ENCODE results near the gene RAVER2. TPM values are rescaled to one million over a fixed set of nuclear protein-coding genes. Genes with fewer than 3 reads are reported as not detected.
A peak's percentile ranks its signal among the peaks of the same experiment; 100 is the strongest.

Gene RAVER2
- total and polyA plus RNA-seq, 4 donors = 2.9 to 30.2 (median 6.8) TPM

DNA sequence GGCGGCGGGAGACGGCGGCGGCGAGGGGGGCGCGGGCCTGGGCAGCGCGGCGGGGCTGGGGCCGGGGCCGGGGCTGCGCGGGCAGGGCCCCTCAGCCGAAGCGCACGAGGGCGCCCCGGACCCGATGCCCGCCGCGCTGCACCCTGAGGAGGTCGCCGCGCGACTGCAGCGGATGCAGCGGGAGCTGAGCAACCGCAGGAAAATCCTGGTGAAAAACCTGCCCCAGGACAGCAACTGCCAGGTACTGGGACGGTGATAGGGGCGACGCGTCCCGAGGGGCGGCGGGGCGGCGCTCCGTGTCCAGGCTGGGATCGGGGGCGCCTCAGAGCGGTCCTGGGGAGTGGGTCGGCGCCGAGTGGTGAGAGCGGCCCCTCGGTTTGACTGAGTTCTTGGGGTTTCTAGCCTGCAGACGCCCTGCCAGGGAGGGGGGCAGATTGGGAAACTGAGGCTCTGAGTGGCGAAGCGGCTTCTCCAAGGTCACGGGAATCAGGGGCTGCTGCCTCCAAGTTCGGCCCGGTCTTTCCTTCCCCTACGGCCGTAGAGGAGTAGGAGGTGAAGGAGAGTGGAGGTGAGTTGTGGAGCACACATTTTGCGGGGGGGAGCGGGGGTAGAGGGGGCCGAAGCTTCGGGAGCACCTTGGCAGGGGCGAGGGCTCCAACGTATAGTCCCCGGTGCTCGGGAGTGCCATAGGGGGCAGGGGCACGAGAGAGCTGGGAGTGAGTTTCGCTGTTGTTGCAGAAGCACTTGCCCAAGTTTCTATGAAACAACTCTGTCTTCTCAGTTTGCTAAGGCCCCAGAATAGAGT is 508 bp downstream of the RAVER2 start:
- H3K4me1 ChIP-seq (ENCODE audit: control insufficient read depth in 5 of 5, insufficient read depth in 5 of 5, low read length in 5 of 5) = peaks cover 0 to 32% (median 4%) of the 10 kb centered on the region in 5 donors
- peak; percentile 47 to 80 (median 50) for DNase-seq
- 1% methylated on average over 65 to 67 of the region's 67 CpGs for WGBS, 2 donors
- no peaks in the 10 kb centered on the region for H3K36me3 ChIP-seq (ENCODE audit: control insufficient read depth in 4 of 4, insufficient read depth in 4 of 4, low read length in 4 of 4)
- H3K4me3 ChIP-seq = peak overlapping the region; percentile 83
- peak overlapping the region; percentile 73 to 74 for H3K9ac ChIP-seq (ENCODE audit: insufficient read depth in 1 of 2, low read length in 2 of 2)
- H3K9me3 ChIP-seq (ENCODE audit: control insufficient read depth in 4 of 4, insufficient read depth in 3 of 4, low read length in 3 of 4) = no peaks in the 10 kb centered on the region
- peak; percentile 39 for ATAC-seq (ENCODE audit: insufficient read depth, low FRiP score)
- peak overlapping the region; percentile 67 to 76 for H3K27ac ChIP-seq (ENCODE audit: low read depth in 1 of 2, low read length in 1 of 2)
- TF ChIP-seq, protein P1, sequence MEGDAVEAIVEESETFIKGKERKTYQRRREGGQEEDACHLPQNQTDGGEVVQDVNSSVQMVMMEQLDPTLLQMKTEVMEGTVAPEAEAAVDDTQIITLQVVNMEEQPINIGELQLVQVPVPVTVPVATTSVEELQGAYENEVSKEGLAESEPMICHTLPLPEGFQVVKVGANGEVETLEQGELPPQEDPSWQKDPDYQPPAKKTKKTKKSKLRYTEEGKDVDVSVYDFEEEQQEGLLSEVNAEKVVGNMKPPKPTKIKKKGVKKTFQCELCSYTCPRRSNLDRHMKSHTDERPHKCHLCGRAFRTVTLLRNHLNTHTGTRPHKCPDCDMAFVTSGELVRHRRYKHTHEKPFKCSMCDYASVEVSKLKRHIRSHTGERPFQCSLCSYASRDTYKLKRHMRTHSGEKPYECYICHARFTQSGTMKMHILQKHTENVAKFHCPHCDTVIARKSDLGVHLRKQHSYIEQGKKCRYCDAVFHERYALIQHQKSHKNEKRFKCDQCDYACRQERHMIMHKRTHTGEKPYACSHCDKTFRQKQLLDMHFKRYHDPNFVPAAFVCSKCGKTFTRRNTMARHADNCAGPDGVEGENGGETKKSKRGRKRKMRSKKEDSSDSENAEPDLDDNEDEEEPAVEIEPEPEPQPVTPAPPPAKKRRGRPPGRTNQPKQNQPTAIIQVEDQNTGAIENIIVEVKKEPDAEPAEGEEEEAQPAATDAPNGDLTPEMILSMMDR (IDR thresholded peaks at IDR 0.05; ENCODE audit: control extremely low read depth, extremely low read depth) = no peak
- no peaks in the 10 kb centered on the region for H3K27me3 ChIP-seq (ENCODE audit: control insufficient read depth in 3 of 3, insufficient read depth in 3 of 3, low read length in 2 of 3)

DNA sequence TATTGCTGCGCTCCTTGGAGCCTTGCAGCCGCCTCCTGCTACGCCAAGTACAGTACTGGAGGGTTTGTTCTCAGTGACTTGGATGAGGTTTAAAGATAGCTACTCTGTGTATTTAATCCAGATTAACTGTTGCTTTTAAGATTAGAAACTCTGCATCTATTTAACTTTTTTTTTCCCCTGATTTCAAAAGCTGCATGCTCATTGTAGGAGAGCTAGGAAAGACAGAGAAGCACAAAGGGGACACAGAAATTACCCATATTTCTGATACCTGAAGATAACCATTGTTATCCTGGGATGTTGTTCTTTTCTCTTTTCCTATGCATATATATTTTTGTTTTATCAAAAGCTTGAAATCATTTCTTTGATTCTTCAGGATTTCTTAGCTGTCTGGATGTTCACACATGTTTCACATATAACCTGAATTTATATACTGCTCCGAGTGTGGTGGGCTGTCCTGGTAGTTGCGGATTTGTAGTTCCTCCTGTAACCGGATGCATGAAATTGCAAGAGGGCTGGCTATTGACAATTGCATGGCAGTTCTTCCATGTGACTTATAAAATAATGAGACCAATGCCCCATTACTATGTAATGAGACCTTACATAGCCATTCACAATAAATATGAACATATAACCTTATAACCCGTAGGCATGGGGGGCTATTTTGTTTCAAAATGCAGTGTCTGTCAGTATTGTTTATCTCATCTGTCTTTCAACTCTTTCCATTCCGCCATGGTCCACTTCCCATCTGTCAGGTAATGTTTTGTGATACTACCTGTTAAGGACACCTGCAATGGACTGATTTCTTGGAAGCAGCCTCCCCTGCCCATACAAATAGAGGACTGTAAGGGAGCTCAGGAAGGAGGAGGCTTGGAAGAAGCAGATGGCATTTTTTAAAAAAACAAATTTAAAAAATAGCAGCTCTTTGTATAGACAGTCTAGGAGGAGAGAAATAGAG is 1.4 kb downstream of the RAVER2 start:
- H3K4me3 ChIP-seq = no peak overlapping the region
- H3K36me3 ChIP-seq (ENCODE audit: control insufficient read depth in 4 of 4, insufficient read depth in 4 of 4, low read length in 4 of 4) = no peaks in the 10 kb centered on the region
- no peaks in the 10 kb centered on the region for H3K9me3 ChIP-seq (ENCODE audit: control insufficient read depth in 4 of 4, insufficient read depth in 3 of 4, low read length in 3 of 4)
- 19 to 29% methylated on average over 8 of the region's 8 CpGs for WGBS, 2 donors
- ATAC-seq (ENCODE audit: insufficient read depth, low FRiP score) = no peak
- peak in 2 of 3 donors; percentile 58 to 73 for DNase-seq
- TF ChIP-seq, protein P1 (IDR thresholded peaks at IDR 0.05; ENCODE audit: control extremely low read depth, extremely low read depth) = no peak
- peak overlapping the region; percentile 73 to 74 for H3K9ac ChIP-seq (ENCODE audit: insufficient read depth in 1 of 2, low read length in 2 of 2)
- H3K27me3 ChIP-seq (ENCODE audit: control insufficient read depth in 3 of 3, insufficient read depth in 3 of 3, low read length in 2 of 3) = no peaks in the 10 kb centered on the region
- H3K27ac ChIP-seq (ENCODE audit: low read depth in 1 of 2, low read length in 1 of 2) = peak overlapping the region in 1 of 2 donors; percentile 76
- peaks cover 0 to 36% (median 4%) of the 10 kb centered on the region in 5 donors for H3K4me1 ChIP-seq (ENCODE audit: control insufficient read depth in 5 of 5, insufficient read depth in 5 of 5, low read length in 5 of 5)

DNA sequence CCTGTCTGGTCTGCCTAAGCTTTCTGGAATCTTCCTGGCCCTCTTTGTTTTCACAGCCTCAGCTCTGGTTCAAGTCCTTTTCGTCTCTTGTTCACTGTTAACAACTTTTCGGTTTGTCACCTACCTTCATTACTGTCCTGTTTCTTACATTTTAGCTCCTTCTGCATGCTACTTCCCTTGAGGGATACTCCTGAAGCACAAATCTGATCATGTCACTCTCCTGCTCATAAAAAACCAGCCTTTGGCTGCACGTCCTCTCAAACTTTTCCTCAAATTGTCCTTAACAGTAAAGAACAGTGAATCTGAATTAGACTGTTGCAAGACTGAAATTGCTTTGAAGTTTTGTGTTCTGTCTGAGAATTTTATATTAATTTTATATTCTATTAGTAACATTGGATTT is 3.3 kb downstream of the RAVER2 start:
- Histone ChIP-seq H3K9ac (ENCODE audit: insufficient read depth in 1 of 2, low read length in 2 of 2) (no peak overlapping the region), H3K27ac (ENCODE audit: low read depth in 1 of 2, low read length in 1 of 2) (no peak overlapping the region), H3K27me3 (ENCODE audit: control insufficient read depth in 3 of 3, insufficient read depth in 3 of 3, low read length in 2 of 3) (no peaks in the 10 kb centered on the region), H3K9me3 (ENCODE audit: control insufficient read depth in 4 of 4, insufficient read depth in 3 of 4, low read length in 3 of 4) (no peaks in the 10 kb centered on the region), H3K4me1 (ENCODE audit: control insufficient read depth in 5 of 5, insufficient read depth in 5 of 5, low read length in 5 of 5) (peaks cover 0 to 36% (median 4%) of the 10 kb centered on the region in 5 donors), H3K36me3 (ENCODE audit: control insufficient read depth in 4 of 4, insufficient read depth in 4 of 4, low read length in 4 of 4) (no peaks in the 10 kb centered on the region), H3K4me3 (no peak overlapping the region)
- ATAC-seq (ENCODE audit: insufficient read depth, low FRiP score) = no peak
- 63 to 77% methylated on average over 3 of the region's 3 CpGs for WGBS, 2 donors
- TF ChIP-seq, protein P1 (IDR thresholded peaks at IDR 0.05; ENCODE audit: control extremely low read depth, extremely low read depth) = no peak
- DNase-seq = no peak

All from lung (tissue), 12 donors.